ENCODE measurements around the gene TMPRSS12.
"Not testable (repeated sequence)": the region's sequence is repeated elsewhere in the genome, so short reads cannot be mapped to it uniquely, and the experiment has no call there.

TMPRSS12 gene, protein sequence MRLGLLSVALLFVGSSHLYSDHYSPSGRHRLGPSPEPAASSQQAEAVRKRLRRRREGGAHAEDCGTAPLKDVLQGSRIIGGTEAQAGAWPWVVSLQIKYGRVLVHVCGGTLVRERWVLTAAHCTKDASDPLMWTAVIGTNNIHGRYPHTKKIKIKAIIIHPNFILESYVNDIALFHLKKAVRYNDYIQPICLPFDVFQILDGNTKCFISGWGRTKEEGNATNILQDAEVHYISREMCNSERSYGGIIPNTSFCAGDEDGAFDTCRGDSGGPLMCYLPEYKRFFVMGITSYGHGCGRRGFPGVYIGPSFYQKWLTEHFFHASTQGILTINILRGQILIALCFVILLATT

DNA sequence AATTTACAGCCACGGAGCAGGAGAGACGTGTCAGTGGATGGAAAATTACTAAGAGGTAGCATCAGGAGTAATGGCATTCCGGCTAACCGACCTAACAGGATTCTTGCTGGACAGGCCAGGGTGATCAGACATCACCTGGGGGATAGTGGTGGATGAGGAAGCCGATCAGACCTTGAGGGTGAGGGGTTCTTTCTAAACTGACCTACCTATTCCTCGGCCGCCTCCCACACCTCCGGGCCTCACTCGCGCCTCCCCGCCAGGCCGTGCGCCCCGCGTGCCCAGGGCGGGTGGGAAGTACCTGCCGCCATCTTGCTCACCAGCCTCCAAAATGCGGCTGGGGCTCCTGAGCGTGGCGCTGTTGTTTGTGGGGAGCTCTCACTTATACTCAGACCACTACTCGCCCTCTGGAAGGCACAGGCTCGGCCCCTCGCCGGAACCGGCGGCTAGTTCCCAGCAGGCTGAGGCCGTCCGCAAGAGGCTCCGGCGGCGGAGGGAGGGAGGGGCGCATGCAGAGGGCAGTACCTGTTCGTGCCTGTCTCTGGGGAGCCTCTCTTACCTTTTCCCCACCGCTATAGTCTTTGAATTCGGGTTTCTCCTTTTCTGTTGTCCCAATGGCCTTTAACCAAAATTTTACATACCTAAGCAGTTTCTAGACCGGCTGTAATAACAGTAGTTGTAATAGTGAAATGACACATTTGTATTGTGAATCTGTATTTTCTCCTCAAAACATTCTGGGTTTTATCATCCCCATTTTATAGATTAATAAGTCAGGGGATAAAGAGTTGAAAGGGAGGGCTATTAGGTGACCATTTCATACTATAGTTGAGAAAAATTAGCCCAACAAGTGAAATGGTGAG, at the start of gene TMPRSS12:
Gene TMPRSS12 (plus strand): TSS at position 290 of the 857 bp plus-strand sequence. CDS start 39 bp downstream, at position 329.
- peak; percentile 9 for DNase-seq (ENCODE audit: low read depth, low spot score)
- no peak within 1 kb of the TSS for H3K4me3 ChIP-seq (ENCODE audit: low read length)
- no peaks in the 10 kb centered on the region for H3K27me3 ChIP-seq (ENCODE audit: control insufficient read depth, insufficient read depth, low read length)
- no CpG with 5 or more reads among the region's 36 CpGs for WGBS (ENCODE audit: insufficient coverage, insufficient read length)
- H3K36me3 ChIP-seq (ENCODE audit: control insufficient read depth, insufficient read depth, low read length), result no peaks in the 10 kb centered on the region
- H3K4me1 ChIP-seq (ENCODE audit: control insufficient read depth, insufficient read depth, low read length), result no peaks in the 10 kb centered on the region
- no peak within 1 kb of the TSS for H3K27ac ChIP-seq (ENCODE audit: low read length)
- no peaks in the 10 kb centered on the region; the same call in 1 of the 2 replicates for H3K9me3 ChIP-seq (ENCODE audit: control insufficient read depth, insufficient read depth, low read length)

DNA sequence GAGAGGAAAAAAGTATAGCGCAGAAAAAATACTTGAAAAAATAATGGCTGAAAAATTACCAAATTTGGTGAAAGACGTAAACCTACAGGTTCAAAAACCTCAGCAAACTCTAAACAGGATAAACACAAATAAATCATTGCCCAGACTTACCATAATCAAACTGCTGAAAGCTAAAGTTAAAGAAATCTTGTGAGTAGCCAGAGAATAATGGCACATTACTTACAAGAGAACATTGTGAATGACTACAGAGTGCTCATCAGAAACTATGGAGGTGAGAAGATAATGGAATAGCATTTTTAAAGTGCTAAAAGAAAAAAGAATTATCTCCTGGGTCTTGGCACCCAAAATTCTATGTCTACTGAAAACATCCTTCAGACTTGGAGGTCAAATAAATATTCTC, 42.8 kb upstream of the TMPRSS12 start:
- DNase-seq (ENCODE audit: low read depth, low spot score), result no peak
- H3K27ac ChIP-seq (ENCODE audit: low read length), result no peak overlapping the region
- no peaks in the 10 kb centered on the region for H3K27me3 ChIP-seq (ENCODE audit: control insufficient read depth, insufficient read depth, low read length)
- H3K36me3 ChIP-seq (ENCODE audit: control insufficient read depth, insufficient read depth, low read length), result peaks cover 3% of the 10 kb centered on the region
- no peaks in the 10 kb centered on the region; the same call in 1 of the 2 replicates for H3K9me3 ChIP-seq (ENCODE audit: control insufficient read depth, insufficient read depth, low read length)
- WGBS (ENCODE audit: insufficient coverage, insufficient read length), result no CpG with 5 or more reads among the region's 2 CpGs
- H3K4me1 ChIP-seq (ENCODE audit: control insufficient read depth, insufficient read depth, low read length), result no peaks in the 10 kb centered on the region
- H3K4me3 ChIP-seq (ENCODE audit: low read length), result no peak overlapping the region

DNA sequence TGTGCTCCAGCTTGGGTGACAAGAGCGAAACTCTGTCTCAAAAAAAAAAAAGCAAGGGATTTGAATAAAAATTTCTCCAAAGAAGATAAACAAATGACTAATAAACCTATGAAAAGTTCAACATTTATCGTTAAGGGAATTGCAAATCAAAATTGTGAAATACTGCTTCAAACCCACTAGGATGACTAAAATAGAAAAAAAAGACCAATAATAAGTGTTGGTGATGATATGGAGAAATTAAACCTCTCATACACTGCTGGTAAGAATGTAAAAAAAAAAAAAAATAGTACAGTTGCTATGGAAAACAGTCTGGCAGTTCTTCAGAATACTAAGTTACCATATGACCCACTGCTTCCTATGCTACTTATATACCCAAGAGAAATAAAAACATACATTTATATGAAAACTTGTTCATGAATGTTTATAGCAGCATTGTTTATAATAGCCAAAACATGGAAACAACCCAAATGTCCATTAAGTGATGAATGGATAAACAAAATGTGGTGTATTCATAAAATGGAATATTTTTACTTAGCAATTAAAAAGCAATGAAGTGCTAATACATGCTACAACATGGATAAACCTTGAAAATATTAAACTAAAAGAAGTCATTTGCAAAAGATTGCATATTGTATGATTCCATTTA, 39.4 kb upstream of the TMPRSS12 start:
- H3K4me3 ChIP-seq (ENCODE audit: low read length), result no peak overlapping the region
- DNase-seq (ENCODE audit: low read depth, low spot score), result no peak
- H3K27me3 ChIP-seq (ENCODE audit: control insufficient read depth, insufficient read depth, low read length), result no peaks in the 10 kb centered on the region
- H3K27ac ChIP-seq (ENCODE audit: low read length), result no peak overlapping the region
- H3K4me1 ChIP-seq (ENCODE audit: control insufficient read depth, insufficient read depth, low read length), result no peaks in the 10 kb centered on the region
- peaks cover 3% of the 10 kb centered on the region for H3K36me3 ChIP-seq (ENCODE audit: control insufficient read depth, insufficient read depth, low read length)
- no peaks in the 10 kb centered on the region; the same call in 1 of the 2 replicates for H3K9me3 ChIP-seq (ENCODE audit: control insufficient read depth, insufficient read depth, low read length)
- WGBS (ENCODE audit: insufficient coverage, insufficient read length), result no CpG with 5 or more reads among the region's 2 CpGs

- Histone ChIP-seq H3K27me3 (ENCODE audit: control insufficient read depth, insufficient read depth, low read length) (no peaks in the 10 kb centered on the region), H3K4me1 (ENCODE audit: control insufficient read depth, insufficient read depth, low read length) (no peaks in the 10 kb centered on the region), H3K9me3 (ENCODE audit: control insufficient read depth, insufficient read depth, low read length) (no peaks in the 10 kb centered on the region), H3K4me3 (ENCODE audit: low read length) (no peak overlapping the region), H3K36me3 (ENCODE audit: control insufficient read depth, insufficient read depth, low read length) (peaks cover 2% of the 10 kb centered on the region; the same call in 1 of the 2 replicates), H3K27ac (ENCODE audit: low read length) (no peak overlapping the region)
- DNase-seq (ENCODE audit: low read depth, low spot score), result no peak
- no CpG with 5 or more reads among the region's 4 CpGs for WGBS (ENCODE audit: insufficient coverage, insufficient read length)
Measured at GRCh38 chr12:50806176-50806575, 36.5 kb upstream of the TMPRSS12 start.

- not testable (repeated sequence) for H3K9me3 ChIP-seq (ENCODE audit: control insufficient read depth, insufficient read depth, low read length); H3K4me1 ChIP-seq (ENCODE audit: control insufficient read depth, insufficient read depth, low read length); DNase-seq (ENCODE audit: low read depth, low spot score); H3K36me3 ChIP-seq (ENCODE audit: control insufficient read depth, insufficient read depth, low read length); H3K4me3 ChIP-seq (ENCODE audit: low read length); H3K27ac ChIP-seq (ENCODE audit: low read length); H3K27me3 ChIP-seq (ENCODE audit: control insufficient read depth, insufficient read depth, low read length)
- no CpG with 5 or more reads among the region's 4 CpGs for WGBS (ENCODE audit: insufficient coverage, insufficient read length)
Measured at GRCh38 chr12:50809131-50809530, 33.6 kb upstream of the TMPRSS12 start.

GRCh38 chr12:50814921-50815320, 27.8 kb upstream of the TMPRSS12 start:
- not testable (repeated sequence) for DNase-seq (ENCODE audit: low read depth, low spot score); H3K27ac ChIP-seq (ENCODE audit: low read length); H3K4me1 ChIP-seq (ENCODE audit: control insufficient read depth, insufficient read depth, low read length); H3K9me3 ChIP-seq (ENCODE audit: control insufficient read depth, insufficient read depth, low read length); H3K36me3 ChIP-seq (ENCODE audit: control insufficient read depth, insufficient read depth, low read length); H3K27me3 ChIP-seq (ENCODE audit: control insufficient read depth, insufficient read depth, low read length); H3K4me3 ChIP-seq (ENCODE audit: low read length)
- WGBS (ENCODE audit: insufficient coverage, insufficient read length), result no CpG with 5 or more reads among the region's 7 CpGs

DNA sequence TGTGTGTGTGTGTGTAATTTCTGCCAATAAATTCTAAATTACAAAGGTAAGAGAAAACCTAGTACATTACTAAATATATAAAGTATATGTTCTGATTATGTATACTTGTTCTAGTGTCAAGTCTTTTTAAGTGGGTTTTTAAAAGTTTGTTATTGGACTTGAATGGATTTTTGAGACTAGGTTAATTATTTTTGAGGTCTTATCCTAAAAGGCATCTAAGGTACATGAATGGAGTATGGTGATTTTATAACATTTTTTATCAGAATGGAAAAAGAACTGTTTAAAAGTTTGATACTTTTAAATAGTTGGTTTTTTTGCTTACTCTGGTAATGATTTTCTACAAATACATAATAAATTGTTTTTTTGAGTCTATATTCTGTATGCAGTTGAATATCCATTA, 22.5 kb upstream of the TMPRSS12 start:
- no peak for DNase-seq (ENCODE audit: low read depth, low spot score)
- Histone ChIP-seq H3K9me3 (ENCODE audit: control insufficient read depth, insufficient read depth, low read length) (no peaks in the 10 kb centered on the region), H3K4me1 (ENCODE audit: control insufficient read depth, insufficient read depth, low read length) (no peaks in the 10 kb centered on the region), H3K36me3 (ENCODE audit: control insufficient read depth, insufficient read depth, low read length) (no peaks in the 10 kb centered on the region), H3K27ac (ENCODE audit: low read length) (no peak overlapping the region), H3K4me3 (ENCODE audit: low read length) (no peak overlapping the region), H3K27me3 (ENCODE audit: control insufficient read depth, insufficient read depth, low read length) (no peaks in the 10 kb centered on the region)

DNA sequence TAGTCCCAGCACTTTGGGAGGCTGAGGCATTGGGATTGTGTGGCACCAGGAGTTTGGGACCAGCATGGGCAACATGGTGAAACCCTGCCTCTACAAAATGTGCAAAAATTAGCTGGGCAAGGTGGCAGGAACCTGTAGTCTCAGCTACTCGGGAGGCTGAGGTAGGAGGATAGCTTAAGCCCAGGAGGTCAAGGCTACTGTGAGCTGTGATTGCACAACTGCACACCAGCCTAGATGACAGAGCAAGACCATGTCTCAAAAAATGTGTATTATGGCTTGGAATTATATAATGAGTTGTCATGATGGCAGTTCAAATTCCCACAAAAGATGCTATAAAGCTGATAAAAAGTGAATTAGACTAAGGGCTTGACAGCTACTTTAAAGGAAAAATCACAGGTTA, 20.6 kb upstream of the TMPRSS12 start:
- no peaks in the 10 kb centered on the region for H3K36me3 ChIP-seq (ENCODE audit: control insufficient read depth, insufficient read depth, low read length)
- no peaks in the 10 kb centered on the region for H3K9me3 ChIP-seq (ENCODE audit: control insufficient read depth, insufficient read depth, low read length)
- H3K4me1 ChIP-seq (ENCODE audit: control insufficient read depth, insufficient read depth, low read length), result no peaks in the 10 kb centered on the region
- no peaks in the 10 kb centered on the region for H3K27me3 ChIP-seq (ENCODE audit: control insufficient read depth, insufficient read depth, low read length)
- no CpG with 5 or more reads among the region's 1 CpG for WGBS (ENCODE audit: insufficient coverage, insufficient read length)
- no peak overlapping the region for H3K27ac ChIP-seq (ENCODE audit: low read length)
- no peak for DNase-seq (ENCODE audit: low read depth, low spot score)
- no peak overlapping the region for H3K4me3 ChIP-seq (ENCODE audit: low read length)

GRCh38 chr12:50823724-50824123, 19.0 kb upstream of the TMPRSS12 start:
- H3K4me1 ChIP-seq (ENCODE audit: control insufficient read depth, insufficient read depth, low read length); H3K9me3 ChIP-seq (ENCODE audit: control insufficient read depth, insufficient read depth, low read length); H3K4me3 ChIP-seq (ENCODE audit: low read length); DNase-seq (ENCODE audit: low read depth, low spot score); H3K27ac ChIP-seq (ENCODE audit: low read length); H3K27me3 ChIP-seq (ENCODE audit: control insufficient read depth, insufficient read depth, low read length); H3K36me3 ChIP-seq (ENCODE audit: control insufficient read depth, insufficient read depth, low read length): not testable (repeated sequence)
- WGBS (ENCODE audit: insufficient coverage, insufficient read length), result no CpG with 5 or more reads among the region's 11 CpGs

DNA sequence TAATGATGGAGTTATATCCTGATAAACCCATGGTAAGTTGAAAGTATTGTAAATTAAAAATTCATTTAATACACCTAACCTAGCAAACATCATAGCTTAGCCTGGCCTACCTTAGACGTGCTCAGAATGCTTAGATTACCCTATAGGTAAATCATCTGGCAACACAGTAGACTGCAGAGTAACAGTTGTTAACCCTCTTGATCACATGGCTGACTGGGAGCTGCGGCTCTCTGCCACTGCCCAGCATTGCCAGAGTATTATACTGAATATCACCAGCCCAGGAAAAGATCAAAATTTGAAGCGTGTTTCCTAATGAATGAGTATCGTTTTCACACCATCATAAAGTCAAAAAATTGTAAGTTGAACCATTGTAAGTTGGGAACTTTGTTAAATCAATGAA, 17.8 kb upstream of the TMPRSS12 start:
- no peak for DNase-seq (ENCODE audit: low read depth, low spot score)
- H3K9me3 ChIP-seq (ENCODE audit: control insufficient read depth, insufficient read depth, low read length), result no peaks in the 10 kb centered on the region
- H3K36me3 ChIP-seq (ENCODE audit: control insufficient read depth, insufficient read depth, low read length), result no peaks in the 10 kb centered on the region
- H3K27ac ChIP-seq (ENCODE audit: low read length), result no peak overlapping the region
- WGBS (ENCODE audit: insufficient coverage, insufficient read length), result no CpG with 5 or more reads among the region's 4 CpGs
- H3K27me3 ChIP-seq (ENCODE audit: control insufficient read depth, insufficient read depth, low read length), result no peaks in the 10 kb centered on the region
- H3K4me3 ChIP-seq (ENCODE audit: low read length), result no peak overlapping the region
- no peaks in the 10 kb centered on the region for H3K4me1 ChIP-seq (ENCODE audit: control insufficient read depth, insufficient read depth, low read length)
